Left lung (tissue), 10 donors: ENCODE data around the gene LTC4S. TPM values are rescaled to one million over a fixed set of nuclear protein-coding genes. Genes with fewer than 3 reads are reported as not detected.

ENCODE experiments used
- ATAC-seq: fragments of 200-7000 bp; cut with Tn5 transposase; one replicate; pipeline ENCODE4 v1.9.1; 2020; ENCODE audit warnings: moderate library complexity
- DNase-seq, 4 donors: peaks; one replicate each; pipeline ENCODE4 v3.0.0-alpha.2; 2013 to 2020
- H3K27ac ChIP-seq, 2 donors: fragments of 200-600 bp; sonication (generic) in 1 of 2; one replicate each; pipeline versions ENCODE4 v1.5.0 to v1.8.0; 2020 to 2021
- H3K27me3 ChIP-seq, 2 donors: fragments of 200-600 bp; sonication (generic) in 1 of 2; one replicate each; pipeline versions ENCODE4 v1.5.0 to v1.8.0; 2020 to 2021
- H3K36me3 ChIP-seq, 2 donors: fragments of 200-600 bp; sonication (generic) in 1 of 2; one replicate each; pipeline versions ENCODE4 v1.5.0 to v1.8.0; 2020 to 2021
- H3K4me1 ChIP-seq, 2 donors: fragments of 200-600 bp; one replicate each; pipeline ENCODE4 v1.8.0; 2021
- H3K4me3 ChIP-seq, 2 donors: fragments of 200-600 bp; sonication (generic) in 1 of 2; one replicate each; pipeline versions ENCODE4 v1.5.0 to v1.8.0; 2020 to 2021; ENCODE audit warnings: mild to moderate bottlenecking in 1 of 2
- H3K9me3 ChIP-seq, 2 donors: fragments of 200-600 bp; sonication (generic) in 1 of 2; one replicate each; pipeline versions ENCODE4 v1.5.0 to v1.8.0; 2020 to 2021
- CTCF ChIP-seq, 2 donors: fragments of 200-600 bp; sonication (generic) in 1 of 2; IDR thresholded peaks; one replicate each; pipeline versions ENCODE4 v1.5.0 to v1.8.0; 2021; ENCODE audit warnings: antibody characterized with exemption in 2 of 2
- intact Hi-C, 2 donors: fragments of 100-400 bp; cut with DNase I; formaldehyde crosslinking; loops; one replicate each; pipeline versions ENCODE4 v1.11.2 to v1.14.2; 2022
- polyA plus RNA-seq, 6 donors: library from polyadenylated mRNA; unstranded; fragments of 120-200 nt; gene quantifications; one replicate each; pipeline ENCODE4 v1.2.1, GENCODE V29; 2013; ENCODE audit not compliant: insufficient read length in 6 of 6
- total RNA-seq, 2 donors: library from RNA; stranded (reverse); fragmentation: NEBNext Ultra II Directional; extraction: Animal tissue kit (Norgen Biotek cat#: 25700); gene quantifications; one replicate each; pipeline ENCODE4 v1.2.1, GENCODE V29; 2021
- donor health status: DM: no; HTN: yes; CAD: no.
- donor health status: DM: no; HTN: no; CAD: no.

The LTC4S gene
- total and polyA plus RNA-seq, 8 donors = 3.0 to 19.6 (median 5.0) TPM

GRCh38 chr5:179773686-179774040, 20.1 kb upstream of the LTC4S start:
- DNase-seq (peak in 1 of 4 donors; percentile 42), ATAC-seq (no peak)
- Histone ChIP-seq H3K36me3 (peaks cover 0 to 91% of the 10 kb centered on the region in 2 donors), H3K27ac (no peak overlapping the region), H3K9me3 (no peaks in the 10 kb centered on the region), H3K4me1 (peaks cover 0 to 75% of the 10 kb centered on the region in 2 donors), H3K27me3 (no peaks in the 10 kb centered on the region), H3K4me3 (no peak overlapping the region)
- intact Hi-C loops = no loop called here
- TF ChIP-seq CTCF (IDR thresholded peaks at IDR 0.05) = no peak

GRCh38 chr5:179774442-179774841, 19.3 kb upstream of the LTC4S start:
- Histone ChIP-seq H3K4me1 (peaks cover 0 to 75% of the 10 kb centered on the region in 2 donors), H3K27ac (no peak overlapping the region), H3K9me3 (no peaks in the 10 kb centered on the region), H3K27me3 (no peaks in the 10 kb centered on the region), H3K36me3 (peaks cover 0 to 83% of the 10 kb centered on the region in 2 donors), H3K4me3 (no peak overlapping the region)
- ATAC-seq (no peak), DNase-seq (peak in 1 of 4 donors; percentile 72)
- TF ChIP-seq CTCF (IDR thresholded peaks at IDR 0.05) = no peak
- intact Hi-C loops = no loop called here

GRCh38 chr5:179776411-179776938, 17.3 kb upstream of the LTC4S start:
- ATAC-seq (peak; percentile 10), DNase-seq (peak in 1 of 4 donors; percentile 69)
- Histone ChIP-seq H3K4me1 (peaks cover 0 to 77% of the 10 kb centered on the region in 2 donors), H3K9me3 (no peaks in the 10 kb centered on the region), H3K27me3 (no peaks in the 10 kb centered on the region), H3K4me3 (no peak overlapping the region), H3K27ac (peak overlapping the region in 1 of 2 donors; percentile 37), H3K36me3 (peaks cover 0 to 72% of the 10 kb centered on the region in 2 donors)
- no peak for TF ChIP-seq CTCF (IDR thresholded peaks at IDR 0.05)
- intact Hi-C loops = no loop called here

GRCh38 chr5:179777456-179777855, 16.3 kb upstream of the LTC4S start:
- Histone ChIP-seq H3K4me3 (no peak overlapping the region), H3K4me1 (peaks cover 0 to 67% of the 10 kb centered on the region in 2 donors), H3K27ac (peak overlapping the region in 1 of 2 donors; percentile 9), H3K27me3 (no peaks in the 10 kb centered on the region), H3K36me3 (peaks cover 0 to 62% of the 10 kb centered on the region in 2 donors), H3K9me3 (no peaks in the 10 kb centered on the region)
- ATAC-seq (no peak), DNase-seq (peak in 1 of 4 donors; percentile 39)
- no peak for TF ChIP-seq CTCF (IDR thresholded peaks at IDR 0.05)
- intact Hi-C loops = no loop called here

GRCh38 chr5:179777909-179778308, 15.9 kb upstream of the LTC4S start:
- no peaks in the 10 kb centered on the region for H3K27me3 ChIP-seq

More at GRCh38 chr5:179777909-179778308, 15.9 kb upstream of the LTC4S start:
- H3K27ac ChIP-seq = peak overlapping the region in 1 of 2 donors; percentile 9
- H3K9me3 ChIP-seq = no peaks in the 10 kb centered on the region
- ATAC-seq (peak; percentile 54), DNase-seq (peak in 1 of 4 donors; percentile 24)
- no peak overlapping the region for H3K4me3 ChIP-seq
- TF ChIP-seq CTCF (IDR thresholded peaks at IDR 0.05) = no peak
- H3K36me3 ChIP-seq = peaks cover 0 to 58% of the 10 kb centered on the region in 2 donors
- intact Hi-C loops = no loop called here
- peaks cover 0 to 63% of the 10 kb centered on the region in 2 donors for H3K4me1 ChIP-seq
